Coronary artery (tissue), 2 donors: ENCODE data around the gene PPP2R3B.

Experiments used
- DNase-seq: peaks from one replicate; pipeline ENCODE4 v3.0.0-alpha.2; 2017; ENCODE audit warnings: low spot score
- H3K27ac ChIP-seq, 2 donors: fragments of 200-600 bp; sonication (generic); one replicate each; pipeline ENCODE4 v1.5.1; 2016 to 2019
- H3K4me3 ChIP-seq: fragments of 200-600 bp; sonication (generic); 2 replicates; pipeline ENCODE4 v1.5.1; 2016; ENCODE audit warnings: mild to moderate bottlenecking, moderate library complexity
- TF ChIP-seq, protein P1 (sequence below): fragments of 200-600 bp; sonication (generic); IDR thresholded peaks from one replicate; pipeline ENCODE4 v1.5.1; 2019; ENCODE audit warnings: antibody characterized with exemption

The PPP2R3B gene

DNA sequence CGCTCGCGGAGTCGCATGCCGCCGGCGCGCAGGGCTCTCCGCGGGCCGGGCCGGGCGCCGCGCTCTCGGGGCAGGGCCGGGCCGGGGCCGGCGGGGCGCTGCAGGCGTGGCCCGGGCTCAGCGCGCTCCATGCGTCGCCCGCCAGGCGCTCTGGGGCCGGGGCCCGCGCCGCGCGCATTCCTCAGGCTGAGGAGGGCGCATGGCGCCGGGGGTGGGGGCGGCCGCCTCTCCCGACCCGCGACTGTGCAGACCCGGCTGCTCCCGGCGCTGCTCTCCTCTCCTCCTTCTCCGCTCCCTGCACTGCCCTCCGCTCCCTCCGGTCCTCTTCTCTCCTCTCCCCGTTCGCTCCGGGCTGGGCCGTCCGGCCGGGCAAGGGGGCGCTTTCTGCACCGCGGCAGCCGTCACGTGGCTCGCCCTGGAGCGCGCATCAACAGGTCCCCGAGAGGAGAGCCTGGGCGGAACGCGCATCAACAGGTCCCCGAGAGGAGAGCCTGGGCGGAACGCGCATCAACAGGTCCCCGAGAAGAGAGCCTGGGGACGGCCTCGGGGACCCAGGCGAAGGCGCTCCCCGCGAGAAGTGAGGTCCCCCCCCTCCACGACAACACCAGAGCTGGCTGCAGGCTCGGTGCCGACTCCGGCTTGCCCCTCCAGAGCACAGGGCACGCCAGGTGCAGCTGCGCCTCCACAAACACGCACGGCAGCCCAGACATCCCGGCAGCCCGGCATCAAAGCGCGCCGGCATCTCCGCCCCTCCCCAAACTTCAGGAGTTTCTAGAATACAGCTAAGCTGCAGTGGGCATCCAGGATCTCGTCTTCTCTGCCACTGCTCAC, 12.9 kb downstream of the PPP2R3B start:
- TF ChIP-seq, protein P1, sequence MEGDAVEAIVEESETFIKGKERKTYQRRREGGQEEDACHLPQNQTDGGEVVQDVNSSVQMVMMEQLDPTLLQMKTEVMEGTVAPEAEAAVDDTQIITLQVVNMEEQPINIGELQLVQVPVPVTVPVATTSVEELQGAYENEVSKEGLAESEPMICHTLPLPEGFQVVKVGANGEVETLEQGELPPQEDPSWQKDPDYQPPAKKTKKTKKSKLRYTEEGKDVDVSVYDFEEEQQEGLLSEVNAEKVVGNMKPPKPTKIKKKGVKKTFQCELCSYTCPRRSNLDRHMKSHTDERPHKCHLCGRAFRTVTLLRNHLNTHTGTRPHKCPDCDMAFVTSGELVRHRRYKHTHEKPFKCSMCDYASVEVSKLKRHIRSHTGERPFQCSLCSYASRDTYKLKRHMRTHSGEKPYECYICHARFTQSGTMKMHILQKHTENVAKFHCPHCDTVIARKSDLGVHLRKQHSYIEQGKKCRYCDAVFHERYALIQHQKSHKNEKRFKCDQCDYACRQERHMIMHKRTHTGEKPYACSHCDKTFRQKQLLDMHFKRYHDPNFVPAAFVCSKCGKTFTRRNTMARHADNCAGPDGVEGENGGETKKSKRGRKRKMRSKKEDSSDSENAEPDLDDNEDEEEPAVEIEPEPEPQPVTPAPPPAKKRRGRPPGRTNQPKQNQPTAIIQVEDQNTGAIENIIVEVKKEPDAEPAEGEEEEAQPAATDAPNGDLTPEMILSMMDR, result no peak
- Histone ChIP-seq H3K27ac (no peak overlapping the region), H3K4me3 (peak overlapping the region; percentile 69)
- no peak for DNase-seq

DNA sequence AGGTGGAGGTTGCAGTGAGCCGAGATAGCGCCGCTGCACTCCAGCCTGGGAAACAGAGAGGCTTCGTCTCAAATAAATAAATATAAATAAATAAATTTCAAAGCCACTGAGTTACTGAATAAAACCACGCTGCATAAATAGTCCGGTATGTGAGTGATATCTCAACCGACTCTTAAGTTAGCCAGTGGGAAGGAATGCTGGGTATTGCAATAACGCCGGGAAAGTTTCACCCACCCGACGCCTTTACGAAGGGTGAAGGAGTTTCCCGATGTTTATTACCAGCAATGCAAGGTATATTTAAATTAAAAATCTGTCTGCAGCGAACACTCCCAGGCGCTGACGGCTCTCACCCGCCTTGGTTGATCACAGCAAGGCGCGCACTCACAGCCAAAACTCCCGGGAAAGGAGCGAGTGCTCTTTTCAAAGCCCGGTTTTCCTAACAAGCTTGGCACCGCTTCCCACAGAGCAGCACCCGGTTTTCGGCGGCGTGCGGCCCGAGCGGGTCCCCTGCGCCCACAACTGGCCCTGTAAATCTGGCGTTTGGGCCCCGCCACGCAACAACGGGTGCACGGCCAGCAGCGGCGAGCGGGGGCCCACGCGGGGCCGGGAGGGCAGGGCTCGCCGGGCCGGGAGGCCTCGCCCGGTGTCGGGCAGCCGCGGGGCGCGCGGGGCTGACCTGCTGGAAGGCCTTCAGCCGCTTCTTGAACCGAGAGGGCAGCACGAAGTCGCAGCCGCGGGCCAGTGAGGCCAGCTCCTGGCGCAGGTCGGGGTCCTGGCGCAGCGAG, 13.7 kb downstream of the PPP2R3B start:
- H3K4me3 ChIP-seq, result peak overlapping the region; percentile 69
- TF ChIP-seq, protein P1, result no peak
- no peak overlapping the region for H3K27ac ChIP-seq
- no peak for DNase-seq

DNA sequence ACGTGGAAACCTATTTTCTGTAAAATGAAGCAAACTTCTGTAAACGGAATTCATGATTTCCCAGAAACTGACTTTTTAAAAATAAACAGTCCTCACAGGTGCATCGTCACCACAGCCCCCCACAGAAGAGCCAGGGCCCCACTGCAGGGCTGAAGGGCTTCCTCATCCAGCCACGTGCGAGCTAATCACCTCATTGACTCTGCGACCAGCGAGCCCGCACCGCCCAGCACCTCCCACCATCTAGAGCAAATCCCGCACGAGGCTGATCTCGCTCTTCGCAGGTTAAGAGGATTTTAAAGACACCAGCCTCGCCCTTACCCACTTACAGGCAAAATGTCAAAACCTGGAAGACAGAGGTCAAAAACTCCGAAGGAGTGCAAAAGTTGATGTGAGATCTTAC, 14.8 kb downstream of the PPP2R3B start:
- no peak for DNase-seq
- H3K4me3 ChIP-seq, result no peak overlapping the region

DNA sequence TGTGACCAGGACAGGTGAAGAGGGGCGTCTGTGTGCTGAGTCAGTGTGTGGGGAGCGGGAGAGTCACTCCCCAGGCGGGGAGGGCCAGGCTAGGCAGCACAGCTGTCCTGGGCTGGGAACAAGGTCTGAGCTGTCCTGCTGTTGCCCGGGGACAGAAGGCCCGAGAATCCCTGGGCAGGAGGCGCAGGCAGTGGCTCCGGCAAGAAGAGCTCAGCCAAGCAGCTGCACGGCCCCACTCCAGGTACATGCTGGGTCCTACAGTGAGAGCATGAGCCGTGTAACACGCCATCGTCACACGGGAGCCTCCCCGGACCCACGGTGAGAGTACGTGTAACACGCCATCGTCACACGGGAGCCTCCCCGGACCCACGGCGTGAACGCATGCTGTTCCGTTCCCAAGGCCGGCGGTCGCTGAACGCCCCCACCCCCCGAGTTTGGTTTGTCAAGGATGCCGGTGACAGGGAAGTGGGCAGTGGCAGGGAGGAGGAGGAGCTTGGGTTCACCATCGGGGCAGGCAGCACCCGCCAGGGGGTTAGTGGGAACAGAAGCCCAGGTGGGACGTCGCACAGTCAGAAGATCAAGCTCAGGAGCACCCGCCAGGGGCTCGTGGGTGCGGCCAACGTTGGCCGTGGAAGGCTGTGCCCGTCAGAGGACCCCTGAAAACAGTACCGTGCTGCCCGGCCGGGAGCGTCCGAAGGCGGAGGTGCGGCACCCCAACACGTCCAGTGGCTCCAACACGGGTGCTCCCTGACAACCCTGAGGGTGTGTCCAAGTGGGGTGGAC, 15.6 kb downstream of the PPP2R3B start:
- TF ChIP-seq, protein P1, result no peak
- H3K27ac ChIP-seq, result no peak overlapping the region
- no peak for DNase-seq
- no peak overlapping the region for H3K4me3 ChIP-seq

More for the DNA sequence above, 14.8 kb downstream of the PPP2R3B start:
- H3K27ac ChIP-seq, result no peak overlapping the region
- TF ChIP-seq, protein P1, result no peak

DNA sequence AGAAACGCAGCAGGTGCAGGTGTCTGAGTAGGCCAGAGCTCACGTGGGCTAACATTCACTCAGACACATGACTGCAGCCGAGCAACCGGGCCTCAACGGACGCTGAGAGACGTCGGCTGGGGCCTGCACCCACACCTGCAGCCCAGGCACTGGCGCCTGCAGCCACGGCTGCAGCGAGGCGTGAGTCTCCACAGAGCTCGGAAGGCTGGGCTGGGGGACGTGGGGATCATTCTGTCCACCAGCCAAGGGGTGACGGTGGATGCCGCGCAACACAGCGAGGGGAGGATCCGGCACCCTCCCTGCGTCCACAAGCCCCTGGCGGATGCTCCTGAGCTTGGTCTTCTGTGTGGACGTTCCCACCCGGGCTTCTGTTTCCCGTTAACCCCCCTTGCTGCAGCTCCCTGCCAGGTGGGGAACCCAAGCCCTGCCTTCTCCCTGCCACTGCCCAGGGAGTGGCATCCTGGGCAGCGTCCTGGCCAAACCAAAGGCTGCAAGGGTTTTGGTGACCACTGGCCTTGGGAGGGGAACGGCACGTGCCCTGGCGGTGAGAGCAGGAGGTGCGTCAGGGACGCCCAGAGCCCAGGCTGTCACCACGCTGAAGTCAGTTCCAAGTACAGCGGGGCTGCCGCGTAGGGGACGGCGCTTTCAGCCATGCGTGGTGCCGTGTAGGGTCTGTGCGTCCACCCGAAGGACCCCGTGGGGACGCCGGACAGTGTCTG, 16.3 kb downstream of the PPP2R3B start:
- no peak for DNase-seq

More for the DNA sequence above, 16.3 kb downstream of the PPP2R3B start:
- Histone ChIP-seq H3K27ac (no peak overlapping the region), H3K4me3 (no peak overlapping the region)
- TF ChIP-seq, protein P1, result no peak
